ENCODE data around the gene ECEL1.
A peak's percentile ranks its signal among the peaks of the same experiment; 100 is the strongest.
"Not testable (repeated sequence)": the region's sequence is repeated elsewhere in the genome, so short reads cannot be mapped to it uniquely, and the experiment has no call there.

ECEL1 gene, protein sequence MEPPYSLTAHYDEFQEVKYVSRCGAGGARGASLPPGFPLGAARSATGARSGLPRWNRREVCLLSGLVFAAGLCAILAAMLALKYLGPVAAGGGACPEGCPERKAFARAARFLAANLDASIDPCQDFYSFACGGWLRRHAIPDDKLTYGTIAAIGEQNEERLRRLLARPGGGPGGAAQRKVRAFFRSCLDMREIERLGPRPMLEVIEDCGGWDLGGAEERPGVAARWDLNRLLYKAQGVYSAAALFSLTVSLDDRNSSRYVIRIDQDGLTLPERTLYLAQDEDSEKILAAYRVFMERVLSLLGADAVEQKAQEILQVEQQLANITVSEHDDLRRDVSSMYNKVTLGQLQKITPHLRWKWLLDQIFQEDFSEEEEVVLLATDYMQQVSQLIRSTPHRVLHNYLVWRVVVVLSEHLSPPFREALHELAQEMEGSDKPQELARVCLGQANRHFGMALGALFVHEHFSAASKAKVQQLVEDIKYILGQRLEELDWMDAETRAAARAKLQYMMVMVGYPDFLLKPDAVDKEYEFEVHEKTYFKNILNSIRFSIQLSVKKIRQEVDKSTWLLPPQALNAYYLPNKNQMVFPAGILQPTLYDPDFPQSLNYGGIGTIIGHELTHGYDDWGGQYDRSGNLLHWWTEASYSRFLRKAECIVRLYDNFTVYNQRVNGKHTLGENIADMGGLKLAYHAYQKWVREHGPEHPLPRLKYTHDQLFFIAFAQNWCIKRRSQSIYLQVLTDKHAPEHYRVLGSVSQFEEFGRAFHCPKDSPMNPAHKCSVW

GRCh38 chr2:232487385-232488096 is at the start of gene ECEL1:
Gene ECEL1, minus strand, starts transcription at chr2:232487834. Its CDS starts 1,181 bp downstream, at chr2:232486653.
- DNase-seq (ENCODE audit: low read depth in 2 of 2) = no peak

GRCh38 chr2:232537079-232537478 is 49.4 kb upstream of the ECEL1 start:
- no peak for DNase-seq (ENCODE audit: low read depth in 2 of 2)

- DNase-seq (ENCODE audit: low read depth in 2 of 2) = no peak
These were observed 48.3 kb upstream of the ECEL1 start for GRCh38 chr2:232535761-232536530.

GRCh38 chr2:232534940-232535651 is 47.5 kb upstream of the ECEL1 start:
- no peak for DNase-seq (ENCODE audit: low read depth in 2 of 2)

- DNase-seq (ENCODE audit: low read depth in 2 of 2) = no peak
These were observed 46.5 kb upstream of the ECEL1 start for GRCh38 chr2:232533944-232534710.

- not testable (repeated sequence) for DNase-seq (ENCODE audit: low read depth in 2 of 2)
These were observed 45.2 kb upstream of the ECEL1 start for GRCh38 chr2:232532821-232533220.

DNA sequence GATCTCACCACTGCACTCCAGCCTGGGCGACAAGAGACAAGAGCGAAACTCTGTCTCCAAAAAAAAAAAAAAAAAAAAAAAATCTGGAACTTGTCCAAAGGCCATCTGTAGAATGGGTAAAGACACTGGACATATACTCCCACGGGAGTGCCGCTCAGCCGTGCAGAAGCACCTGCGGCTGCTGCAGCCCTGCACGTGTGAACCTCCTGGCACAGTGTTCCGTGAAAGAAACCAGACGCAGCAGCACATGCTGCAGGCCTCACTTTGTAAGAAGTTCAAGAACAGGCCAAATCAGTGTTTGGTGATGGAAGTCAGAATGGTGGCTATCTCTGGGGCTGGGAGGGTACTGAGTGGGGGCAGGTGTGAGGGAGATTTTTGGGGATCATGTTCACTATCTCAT is 44.8 kb upstream of the ECEL1 start:
- no peak for DNase-seq (ENCODE audit: low read depth in 2 of 2)

DNA sequence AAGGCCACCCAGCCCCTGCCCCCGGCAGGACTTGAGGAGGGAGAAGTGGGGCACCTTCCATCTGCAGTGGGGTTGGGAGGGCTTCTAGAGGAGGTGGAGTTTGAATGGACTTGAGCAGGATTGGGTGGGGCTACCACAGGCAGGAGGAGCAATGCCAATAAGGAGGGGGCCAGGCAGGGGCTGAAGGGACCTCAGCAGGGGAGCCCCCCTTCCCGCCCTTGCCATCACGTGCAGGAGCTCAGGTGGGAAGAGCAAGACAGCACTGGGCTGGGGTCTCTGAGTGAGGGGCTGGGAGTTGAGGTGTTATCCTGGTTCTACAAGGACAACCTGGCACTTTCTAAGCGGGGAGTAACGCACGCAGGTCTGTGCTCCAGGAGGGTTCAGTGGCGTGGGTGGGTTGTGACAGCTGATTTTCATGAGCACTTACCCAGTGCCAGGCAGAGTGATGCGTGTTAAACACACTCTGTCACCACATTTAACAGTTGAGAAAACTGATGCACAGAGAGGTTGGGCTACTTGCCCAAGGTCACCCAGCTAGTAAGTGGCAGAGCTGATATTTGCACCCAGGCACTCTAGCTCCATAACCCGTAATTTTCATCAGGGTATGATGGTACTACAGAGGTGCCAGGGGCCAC is 43.1 kb upstream of the ECEL1 start:
- DNase-seq (ENCODE audit: low read depth in 2 of 2) = no peak

DNA sequence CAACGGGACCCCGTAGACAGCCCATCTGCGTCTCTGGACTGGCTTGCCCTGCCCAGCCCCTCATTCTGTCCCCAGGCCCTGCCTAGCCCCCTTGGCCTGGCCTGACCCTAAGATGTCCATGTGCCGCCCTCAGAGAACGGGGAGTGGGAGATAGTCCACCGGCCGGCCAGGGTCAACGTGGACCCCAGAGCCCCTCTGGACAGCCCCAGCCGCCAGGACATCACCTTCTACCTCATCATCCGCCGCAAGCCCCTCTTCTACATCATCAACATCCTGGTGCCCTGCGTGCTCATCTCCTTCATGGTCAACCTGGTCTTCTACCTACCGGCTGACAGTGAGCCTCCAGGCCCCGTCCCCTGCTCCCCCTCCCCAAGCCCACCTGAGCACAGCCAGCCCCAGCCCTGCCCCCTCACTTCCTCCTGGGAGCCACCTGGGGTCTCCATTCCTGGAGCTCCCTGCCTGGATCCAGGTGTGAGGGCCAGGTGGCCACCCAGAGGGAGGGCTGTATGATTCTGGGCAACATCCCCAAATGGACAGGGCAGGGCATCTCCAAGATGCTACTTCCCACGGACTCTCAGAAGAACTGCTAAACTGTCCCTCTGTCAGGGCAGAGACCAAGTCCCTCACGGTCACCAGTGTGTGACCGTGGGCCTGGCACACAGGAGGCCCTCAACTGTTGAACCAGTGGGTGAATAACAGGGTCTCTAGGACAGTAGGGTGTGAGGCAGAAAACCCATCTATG is 42.3 kb upstream of the ECEL1 start:
- DNase-seq (ENCODE audit: low read depth in 2 of 2) = no peak

DNA sequence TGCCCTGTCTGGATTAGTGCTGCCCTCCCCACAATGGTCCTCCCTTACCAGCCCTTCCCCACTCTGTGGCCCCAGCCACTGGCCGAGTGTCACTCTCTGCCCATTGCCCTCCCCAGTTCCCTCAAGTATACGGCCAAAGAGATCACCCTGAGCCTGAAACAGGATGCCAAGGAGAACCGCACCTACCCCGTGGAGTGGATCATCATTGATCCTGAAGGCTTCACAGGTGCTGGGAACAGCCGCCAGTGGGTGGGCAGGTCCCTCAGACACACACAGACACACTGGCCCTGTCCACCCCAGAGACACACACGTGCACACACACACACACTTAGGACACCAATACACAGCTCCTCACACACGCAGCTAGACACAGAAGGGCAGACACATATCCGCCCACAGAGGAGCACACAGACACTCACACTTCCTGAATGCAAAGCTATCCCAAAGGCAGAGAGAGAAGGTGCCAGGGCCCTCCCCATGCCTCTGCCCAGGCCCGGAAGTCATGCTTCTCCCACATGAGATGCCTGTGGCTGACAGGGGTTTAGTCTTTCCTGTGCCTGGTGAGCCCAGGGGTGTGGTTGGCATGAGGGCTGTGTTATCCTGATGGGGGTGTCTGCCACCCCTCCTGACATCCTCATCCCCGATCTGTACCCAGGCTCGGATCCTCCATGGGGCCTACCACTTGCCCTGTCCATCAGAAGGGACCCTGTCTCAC is 41.3 kb upstream of the ECEL1 start:
- no peak for DNase-seq (ENCODE audit: low read depth in 2 of 2)

DNA sequence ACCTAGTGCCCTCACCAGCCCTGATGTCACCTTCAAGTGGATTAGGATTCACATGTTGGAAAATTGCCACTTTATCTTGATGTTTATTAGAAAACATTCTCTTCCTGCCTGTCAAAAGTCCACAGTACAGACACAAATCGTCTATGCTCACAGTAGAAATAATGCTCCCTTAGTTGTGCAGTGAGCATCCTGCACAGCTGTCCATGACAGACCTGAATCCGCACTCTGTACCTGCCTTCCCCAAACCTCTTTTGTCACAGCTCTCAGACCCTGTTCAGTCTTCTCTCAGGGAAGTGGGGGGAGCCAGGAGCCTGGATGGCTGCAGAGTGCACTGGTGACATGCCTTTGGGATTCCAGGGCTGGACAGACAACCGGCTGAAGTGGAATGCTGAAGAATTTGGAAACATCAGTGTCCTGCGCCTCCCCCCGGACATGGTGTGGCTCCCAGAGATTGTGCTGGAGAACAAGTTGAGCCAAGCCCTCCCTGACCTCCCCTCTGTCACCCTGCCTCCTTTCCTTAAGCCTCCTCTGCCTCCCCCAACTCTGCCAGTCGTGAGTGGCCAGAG is 40.4 kb upstream of the ECEL1 start:
- DNase-seq (ENCODE audit: low read depth in 2 of 2) = no peak

DNA sequence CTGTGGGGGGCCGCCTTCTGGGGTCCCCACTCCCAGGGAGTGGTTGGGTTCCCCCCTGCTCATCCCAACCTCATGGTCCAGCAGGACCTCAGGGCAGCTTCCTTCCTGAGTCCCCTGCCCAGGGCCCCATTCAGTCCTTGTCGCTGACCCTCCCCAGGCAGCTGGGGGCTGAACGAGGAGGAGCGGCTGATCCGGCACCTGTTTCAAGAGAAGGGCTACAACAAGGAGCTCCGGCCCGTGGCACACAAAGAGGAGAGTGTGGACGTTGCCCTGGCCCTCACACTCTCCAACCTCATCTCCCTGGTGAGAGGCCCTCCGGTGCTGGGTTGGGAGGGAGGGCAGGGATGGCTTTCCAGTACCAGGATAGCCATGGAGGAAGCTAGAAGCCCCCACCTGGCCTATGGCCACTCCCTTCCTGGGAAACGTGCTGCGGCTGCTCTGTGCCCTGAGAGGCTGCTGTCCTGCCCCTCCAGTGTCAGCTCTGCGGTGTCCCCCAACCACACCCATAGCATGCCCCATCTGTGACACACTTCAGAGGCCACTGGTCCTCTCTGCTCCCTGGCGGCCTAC is 38.8 kb upstream of the ECEL1 start:
- no peak for DNase-seq (ENCODE audit: low read depth in 2 of 2)

- DNase-seq (ENCODE audit: low read depth in 2 of 2) = no peak
These were observed 38.2 kb upstream of the ECEL1 start, which contains the start of gene CHRND for GRCh38 chr2:232525791-232526371. Gene CHRND, plus strand, starts transcription at chr2:232526160. Its CDS starts 56 bp downstream, at chr2:232526216.

DNA sequence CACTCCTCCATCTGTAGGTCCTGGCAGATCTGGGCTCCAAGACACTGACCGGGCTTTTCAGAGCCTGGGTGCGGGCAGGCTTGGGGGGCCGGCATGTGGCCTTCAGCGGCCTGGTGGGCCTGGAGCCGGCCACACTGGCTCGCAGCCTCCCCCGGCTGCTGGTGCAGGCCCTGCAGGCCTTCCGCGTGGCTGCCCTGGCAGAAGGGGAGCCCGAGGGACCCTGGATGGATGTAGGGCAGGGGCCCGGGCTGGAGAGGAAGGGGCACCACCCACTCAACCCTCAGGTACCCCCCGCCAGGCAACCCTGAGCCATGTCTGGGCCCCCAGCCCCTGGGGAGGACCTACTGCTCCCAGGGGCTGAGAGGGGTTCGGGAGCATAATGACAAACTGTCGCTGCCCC is 37.6 kb upstream of the ECEL1 start:
- DNase-seq (ENCODE audit: low read depth in 2 of 2) = no peak

GRCh38 chr2:232524771-232525170 is 37.1 kb upstream of the ECEL1 start:
- DNase-seq (ENCODE audit: low read depth in 2 of 2) = no peak

- DNase-seq (ENCODE audit: low read depth in 2 of 2) = peak in 1 of 2 donors; percentile 18
These were observed 36.3 kb upstream of the ECEL1 start for GRCh38 chr2:232523682-232524597.

All from stimulated activated CD4-positive, alpha-beta T cell treated with anti-CD3 and anti-CD28 coated beads, Interleukin-15, amount 100 ng/mL, for 48 hours (primary cell).